PFSK-1 (cell line): ENCODE measurements around the gene UCP2.

ENCODE experiments used
- FOXP2 ChIP-seq: optimal IDR thresholded peaks from 2 replicates; pipeline ENCODE3; 2011; ENCODE audit warnings: borderline replicate concordance, control low read depth, inconsistent platforms; ENCODE audit not compliant: insufficient read depth; ENCODE audit errors: extremely low read length, extremely low read depth
- POLR2AphosphoS5 ChIP-seq: IDR thresholded peaks from 2 replicates; pipeline ENCODE4 v1.6.1; 2012; ENCODE audit warnings: low read depth, mild to moderate bottlenecking, control low read depth, low read length, moderate library complexity
- REST ChIP-seq, 2 experiments: IDR thresholded peaks; 2 replicates each; pipeline versions ENCODE4 v1.6.1 to v1.8.0; 2011 to 2012; ENCODE audit warnings: low read depth in 2 of 2, low read length in 2 of 2, control low read depth in 1 of 2, inconsistent platforms in 1 of 2, mild to moderate bottlenecking in 1 of 2, moderate library complexity in 1 of 2; ENCODE audit not compliant: insufficient read depth in 1 of 2

DNA sequence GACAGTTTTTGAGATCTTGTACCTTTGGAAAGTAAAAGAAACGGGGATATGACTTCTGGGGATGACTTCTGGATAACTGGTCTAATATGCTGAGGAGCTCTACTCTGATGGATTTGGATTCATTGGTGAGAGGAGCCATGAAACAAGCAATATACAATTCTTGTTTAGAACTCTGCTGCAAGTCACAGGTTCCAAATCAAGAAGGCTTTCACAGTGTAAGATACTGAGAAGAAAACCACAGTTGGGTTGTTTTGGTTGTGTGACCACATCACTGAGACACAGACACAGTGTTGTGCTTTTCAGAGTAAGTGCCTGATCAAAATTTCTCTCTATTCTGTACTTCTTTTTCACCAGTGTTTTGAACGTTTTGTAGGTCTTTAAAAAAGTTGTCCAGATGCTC, 13.1 kb upstream of the UCP2 start:
- TF ChIP-seq POLR2AphosphoS5 = no peak
- no peak for TF ChIP-seq REST (IDR thresholded peaks at IDR 0.05; ENCODE audit: insufficient read depth in 1 of 2, low read depth in 2 of 2, low read length in 2 of 2)
- no peak for TF ChIP-seq FOXP2
